GM13976 (cell line): Measurements from ENCODE around the gene IL10RB.
"Not testable (repeated sequence)": the region's sequence is repeated elsewhere in the genome, so short reads cannot be mapped to it uniquely, and the experiment has no call there.

ENCODE experiments used
- DNase-seq: peaks from one replicate; pipeline ENCODE4 v3.0.0; 2012; ENCODE audit warnings: low spot score
- in situ Hi-C: fragments of 300-500 bp; cut with MboI; formaldehyde crosslinking; loops from one replicate; pipeline ENCODE4 v1.12.0; 2022; ENCODE audit warnings: low sequenced_read_pairs, mixed read lengths, inconsistent platforms; ENCODE audit not compliant: unreplicated experiment
- TF ChIP-seq, protein P1 (sequence below): IDR thresholded peaks from 2 replicates; pipeline ENCODE4 v1.5.1; 2012; ENCODE audit warnings: borderline replicate concordance, mild to moderate bottlenecking; ENCODE audit not compliant: insufficient read depth; ENCODE audit errors: extremely low read depth, missing control alignments, control extremely low read depth

The IL10RB gene

DNA sequence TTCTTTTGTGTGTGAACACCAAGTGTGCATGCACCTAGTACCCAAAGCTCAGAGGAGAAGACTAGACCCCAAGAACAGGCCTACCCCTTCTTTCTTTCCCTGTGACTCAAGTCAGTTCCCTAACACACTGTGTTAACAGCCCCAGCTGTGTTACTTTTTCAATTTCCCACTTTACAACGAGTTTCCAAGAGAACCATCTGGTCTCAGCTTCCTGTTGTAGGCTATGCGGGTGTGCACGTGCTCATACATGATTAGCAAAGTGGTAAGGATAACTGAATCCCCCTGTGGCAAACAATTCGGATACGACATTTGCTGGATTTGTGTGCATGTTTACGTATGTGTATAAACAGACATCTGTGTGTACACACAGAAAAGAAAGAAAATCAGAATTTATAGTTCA lies 18.6 kb upstream of the IL10RB start:
- DNase-seq, result no peak
- in situ Hi-C loops, result no loop called here
- TF ChIP-seq, protein P1, sequence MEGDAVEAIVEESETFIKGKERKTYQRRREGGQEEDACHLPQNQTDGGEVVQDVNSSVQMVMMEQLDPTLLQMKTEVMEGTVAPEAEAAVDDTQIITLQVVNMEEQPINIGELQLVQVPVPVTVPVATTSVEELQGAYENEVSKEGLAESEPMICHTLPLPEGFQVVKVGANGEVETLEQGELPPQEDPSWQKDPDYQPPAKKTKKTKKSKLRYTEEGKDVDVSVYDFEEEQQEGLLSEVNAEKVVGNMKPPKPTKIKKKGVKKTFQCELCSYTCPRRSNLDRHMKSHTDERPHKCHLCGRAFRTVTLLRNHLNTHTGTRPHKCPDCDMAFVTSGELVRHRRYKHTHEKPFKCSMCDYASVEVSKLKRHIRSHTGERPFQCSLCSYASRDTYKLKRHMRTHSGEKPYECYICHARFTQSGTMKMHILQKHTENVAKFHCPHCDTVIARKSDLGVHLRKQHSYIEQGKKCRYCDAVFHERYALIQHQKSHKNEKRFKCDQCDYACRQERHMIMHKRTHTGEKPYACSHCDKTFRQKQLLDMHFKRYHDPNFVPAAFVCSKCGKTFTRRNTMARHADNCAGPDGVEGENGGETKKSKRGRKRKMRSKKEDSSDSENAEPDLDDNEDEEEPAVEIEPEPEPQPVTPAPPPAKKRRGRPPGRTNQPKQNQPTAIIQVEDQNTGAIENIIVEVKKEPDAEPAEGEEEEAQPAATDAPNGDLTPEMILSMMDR, result no peak

DNA sequence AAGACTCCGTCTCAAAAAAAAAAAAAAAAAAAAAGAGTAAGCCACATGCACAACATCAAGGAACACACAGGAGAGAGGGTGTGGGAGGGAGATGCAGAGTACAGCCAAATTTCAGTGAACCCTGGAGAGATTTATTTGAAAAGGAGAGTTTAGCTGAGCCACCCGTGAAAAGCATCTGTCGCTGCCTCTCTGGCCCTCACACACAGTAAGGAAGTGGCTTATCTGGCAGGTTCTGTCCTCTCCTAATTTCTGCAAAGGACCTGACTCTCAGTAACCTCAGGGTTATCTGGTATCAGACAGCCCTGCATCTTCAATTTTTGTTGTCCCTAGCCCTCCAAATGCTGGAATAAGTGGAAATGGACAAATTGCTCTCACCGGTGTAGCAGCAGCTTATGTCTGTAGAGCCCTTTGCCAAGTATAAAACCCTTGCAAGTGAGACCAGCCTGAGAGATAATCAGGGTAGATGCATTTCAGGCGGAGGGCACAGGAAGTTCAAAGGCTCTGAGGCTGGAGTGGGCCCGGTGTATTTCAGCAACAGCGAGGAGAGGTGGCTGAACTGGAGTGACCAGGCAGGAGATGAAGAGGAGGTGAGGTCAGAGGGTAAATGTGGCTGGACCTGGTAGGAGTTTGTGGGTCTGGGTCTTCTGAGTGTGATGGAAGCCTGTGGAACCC lies 16.7 kb upstream of the IL10RB start:
- DNase-seq, result no peak
- in situ Hi-C loops, result no loop called here
- TF ChIP-seq, protein P1, result no peak

DNA sequence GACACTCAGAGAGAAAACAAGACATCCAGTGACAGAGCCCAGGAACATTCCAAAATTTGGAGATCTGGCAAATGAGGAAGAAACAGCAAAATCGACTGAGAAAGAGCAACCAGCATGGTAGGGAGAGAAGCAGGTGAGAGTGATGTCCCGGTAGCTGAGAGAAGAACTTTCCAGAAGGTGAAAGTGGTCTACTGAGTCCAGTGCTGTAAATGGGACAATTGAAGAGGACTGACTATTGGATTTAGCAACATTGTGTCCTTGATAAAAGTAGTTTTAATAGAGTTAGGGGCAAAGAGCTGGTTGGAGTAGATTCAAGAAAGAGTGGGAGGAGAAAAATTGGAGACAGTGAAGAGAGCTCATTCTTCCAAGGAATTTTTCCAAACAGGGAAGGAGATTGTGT lies 15.0 kb upstream of the IL10RB start:
- in situ Hi-C loops, result no loop called here
- TF ChIP-seq, protein P1, result no peak
- DNase-seq, result no peak

DNA sequence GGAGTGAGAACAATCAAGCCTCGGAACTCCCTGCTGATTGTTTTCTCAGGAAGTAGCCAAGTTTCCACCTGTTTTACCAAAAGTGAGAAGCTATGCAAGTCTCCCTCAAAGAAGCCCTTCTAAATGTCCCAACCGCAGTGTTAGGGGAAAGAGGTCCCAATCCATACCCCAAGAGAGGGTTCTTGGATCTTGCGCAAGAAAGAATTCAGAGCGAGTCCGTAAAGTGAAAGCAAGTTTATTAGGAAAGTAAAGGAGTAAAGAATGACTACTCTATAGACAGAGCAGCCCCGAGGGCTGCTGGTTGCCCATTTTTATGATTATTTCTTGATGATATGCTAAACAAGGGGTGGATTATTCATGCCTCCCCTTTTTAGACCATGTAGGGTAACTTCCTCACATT lies 12.8 kb upstream of the IL10RB start:
- DNase-seq, in situ Hi-C loops: not testable (repeated sequence)

DNA sequence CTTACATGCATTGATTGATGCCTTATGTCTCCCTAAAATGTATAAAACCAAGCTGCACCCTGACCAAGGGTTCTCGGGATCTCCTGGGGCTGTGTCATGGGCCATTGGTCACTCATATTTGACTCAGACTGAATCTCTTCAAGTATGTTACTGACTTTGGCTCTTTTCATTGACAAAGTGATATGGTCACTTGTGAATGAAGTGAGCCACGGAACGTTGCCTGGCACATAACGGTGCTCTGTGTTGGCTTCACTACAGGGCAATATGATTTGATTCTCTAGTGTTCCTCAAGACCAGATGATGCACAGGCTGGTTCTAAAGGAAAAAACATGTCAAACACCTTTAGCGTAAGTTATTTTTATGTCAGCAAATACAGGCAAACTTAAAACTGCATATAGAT lies 11.4 kb upstream of the IL10RB start:
- TF ChIP-seq, protein P1, result no peak
- no peak for DNase-seq
- in situ Hi-C loops, result no loop called here

DNA sequence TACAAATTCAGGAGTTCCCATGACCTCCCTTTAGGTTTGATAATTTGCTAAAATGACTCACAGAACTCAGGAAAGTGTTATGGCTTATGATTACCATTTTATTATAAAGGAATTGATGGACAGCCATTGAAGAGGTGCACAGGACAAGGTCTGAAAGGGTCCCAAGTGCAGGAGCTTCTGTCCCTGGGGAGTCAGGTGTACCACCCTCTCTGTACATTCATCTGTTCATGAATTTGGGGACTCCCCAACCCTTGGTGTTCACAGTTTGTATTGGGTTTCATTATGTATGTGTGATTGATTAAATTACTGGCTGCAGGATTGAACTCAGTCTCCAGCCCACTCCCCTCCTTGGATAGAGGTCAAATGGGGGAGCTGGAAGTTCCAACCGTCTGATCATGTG lies 10.8 kb upstream of the IL10RB start:
- in situ Hi-C loops, result no loop called here
- TF ChIP-seq, protein P1, result no peak
- DNase-seq, result no peak

DNA sequence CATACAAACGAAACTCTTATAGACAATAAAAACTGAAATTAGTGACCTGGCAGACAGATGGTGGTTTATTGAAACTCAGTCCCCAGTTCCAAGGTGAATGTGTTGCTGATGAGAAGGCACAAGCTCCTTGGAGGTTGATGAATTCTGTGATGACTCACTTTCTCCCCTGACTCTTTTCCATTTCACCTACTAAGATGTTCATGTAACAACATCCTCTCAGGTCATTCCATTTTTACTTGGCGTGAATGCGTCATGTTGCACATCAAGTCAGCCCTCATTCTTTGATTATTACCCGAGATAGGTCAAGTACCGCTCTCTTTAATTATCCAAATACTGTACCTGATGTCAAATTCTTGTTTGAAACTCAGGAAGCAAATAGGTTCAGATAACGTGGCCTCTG lies 10.1 kb upstream of the IL10RB start:
- DNase-seq, result no peak
- in situ Hi-C loops, result no loop called here
- TF ChIP-seq, protein P1, result no peak
